ENCODE results near the gene MYH1.
"Not testable (repeated sequence)": the region's sequence is repeated elsewhere in the genome, so short reads cannot be mapped to it uniquely, and the experiment has no call there.

MYH1 gene

GRCh38 chr17:10518271-10519037, at the start of gene MYH1:
Gene MYH1 (minus strand): TSS chr17:10518542. CDS start chr17:10516642, 1,900 bp downstream.
- DNase-seq = no peak
- in situ Hi-C loops (cut with HindIII; ENCODE audit: low pct_ligation_motif_present, low pct_unique_long_range_greater_than_20kb, low sequenced_read_pairs) = no loop called here

- DNase-seq = no peak
- in situ Hi-C loops (cut with HindIII; ENCODE audit: low pct_ligation_motif_present, low pct_unique_long_range_greater_than_20kb, low sequenced_read_pairs) = no loop called here
Observed at GRCh38 chr17:10563991-10564660, 45.8 kb upstream of the MYH1 start.

- DNase-seq = no peak
- in situ Hi-C loops (cut with HindIII; ENCODE audit: low pct_ligation_motif_present, low pct_unique_long_range_greater_than_20kb, low sequenced_read_pairs) = no loop called here
Observed at GRCh38 chr17:10558049-10558448, 39.7 kb upstream of the MYH1 start.

- in situ Hi-C loops (cut with HindIII; ENCODE audit: low pct_ligation_motif_present, low pct_unique_long_range_greater_than_20kb, low sequenced_read_pairs) = no loop called here
- DNase-seq = no peak
Observed at GRCh38 chr17:10557422-10557821, 39.1 kb upstream of the MYH1 start.

GRCh38 chr17:10556301-10557005, 38.1 kb upstream of the MYH1 start:
- DNase-seq = no peak
- in situ Hi-C loops (cut with HindIII; ENCODE audit: low pct_ligation_motif_present, low pct_unique_long_range_greater_than_20kb, low sequenced_read_pairs) = no loop called here

GRCh38 chr17:10550014-10550413, 31.7 kb upstream of the MYH1 start:
- in situ Hi-C loops (cut with HindIII; ENCODE audit: low pct_ligation_motif_present, low pct_unique_long_range_greater_than_20kb, low sequenced_read_pairs) = no loop called here
- no peak for DNase-seq

- in situ Hi-C loops (cut with HindIII; ENCODE audit: low pct_ligation_motif_present, low pct_unique_long_range_greater_than_20kb, low sequenced_read_pairs) = no loop called here
- DNase-seq = no peak
Observed at GRCh38 chr17:10549096-10549842, 30.9 kb upstream of the MYH1 start, which contains the start of gene MYH2. Gene MYH2 (minus strand): TSS chr17:10549658. CDS start chr17:10547920, 1,738 bp downstream.

GRCh38 chr17:10547351-10547750, 29.0 kb upstream of the MYH1 start:
- in situ Hi-C loops (cut with HindIII; ENCODE audit: low pct_ligation_motif_present, low pct_unique_long_range_greater_than_20kb, low sequenced_read_pairs) = no loop called here
- DNase-seq = no peak

GRCh38 chr17:10543486-10543885, 25.1 kb upstream of the MYH1 start:
- peak; percentile 40 for DNase-seq
- in situ Hi-C loops (cut with HindIII; ENCODE audit: low pct_ligation_motif_present, low pct_unique_long_range_greater_than_20kb, low sequenced_read_pairs) = not testable (repeated sequence)

- in situ Hi-C loops (cut with HindIII; ENCODE audit: low pct_ligation_motif_present, low pct_unique_long_range_greater_than_20kb, low sequenced_read_pairs); DNase-seq: not testable (repeated sequence)
Observed at GRCh38 chr17:10541179-10541578, 22.8 kb upstream of the MYH1 start.

- DNase-seq = no peak
- in situ Hi-C loops (cut with HindIII; ENCODE audit: low pct_ligation_motif_present, low pct_unique_long_range_greater_than_20kb, low sequenced_read_pairs) = no loop called here
Observed at GRCh38 chr17:10532026-10532425, 13.7 kb upstream of the MYH1 start.

GRCh38 chr17:10527419-10527818, 9.1 kb upstream of the MYH1 start:
- in situ Hi-C loops (cut with HindIII; ENCODE audit: low pct_ligation_motif_present, low pct_unique_long_range_greater_than_20kb, low sequenced_read_pairs) = no loop called here

GRCh38 chr17:10526517-10526916, 8.2 kb upstream of the MYH1 start:
- in situ Hi-C loops (cut with HindIII; ENCODE audit: low pct_ligation_motif_present, low pct_unique_long_range_greater_than_20kb, low sequenced_read_pairs) = no loop called here

More at GRCh38 chr17:10527419-10527818, 9.1 kb upstream of the MYH1 start:
- DNase-seq = no peak

GRCh38 chr17:10523064-10523463, 4.7 kb upstream of the MYH1 start:
- in situ Hi-C loops (cut with HindIII; ENCODE audit: low pct_ligation_motif_present, low pct_unique_long_range_greater_than_20kb, low sequenced_read_pairs) = no loop called here
- no peak for DNase-seq

More at GRCh38 chr17:10526517-10526916, 8.2 kb upstream of the MYH1 start:
- DNase-seq = no peak

- DNase-seq = no peak
- in situ Hi-C loops (cut with HindIII; ENCODE audit: low pct_ligation_motif_present, low pct_unique_long_range_greater_than_20kb, low sequenced_read_pairs) = no loop called here
Observed at GRCh38 chr17:10521949-10522348, 3.6 kb upstream of the MYH1 start.

GRCh38 chr17:10516638-10517037, 1.7 kb downstream of the MYH1 start:
- in situ Hi-C loops (cut with HindIII; ENCODE audit: low pct_ligation_motif_present, low pct_unique_long_range_greater_than_20kb, low sequenced_read_pairs) = no loop called here
- DNase-seq = no peak

GRCh38 chr17:10516065-10516464, 2.3 kb downstream of the MYH1 start:
- in situ Hi-C loops (cut with HindIII; ENCODE audit: low pct_ligation_motif_present, low pct_unique_long_range_greater_than_20kb, low sequenced_read_pairs) = no loop called here
- DNase-seq = no peak

- DNase-seq = no peak
- in situ Hi-C loops (cut with HindIII; ENCODE audit: low pct_ligation_motif_present, low pct_unique_long_range_greater_than_20kb, low sequenced_read_pairs) = no loop called here
Observed at GRCh38 chr17:10513299-10514067, 4.9 kb downstream of the MYH1 start.

Measured in ACHN (cell line).